DND-41 (cell line): ENCODE results near the gene PCDH9.

ENCODE experiments used
- EZH2 ChIP-seq: IDR thresholded peaks from 3 replicates; pipeline ENCODE4 v1.6.1; 2012; ENCODE audit warnings: borderline replicate concordance, low read depth, mild to moderate bottlenecking, moderate library complexity, low read length, inconsistent platforms; ENCODE audit not compliant: severe bottlenecking
- TF ChIP-seq, protein P1 (sequence below): IDR thresholded peaks from 2 replicates; pipeline ENCODE4 v1.5.1; 2012; ENCODE audit warnings: borderline replicate concordance, low read length, moderate library complexity, mild to moderate bottlenecking; ENCODE audit not compliant: poor library complexity, severe bottlenecking; ENCODE audit errors: extremely low read depth

DNA sequence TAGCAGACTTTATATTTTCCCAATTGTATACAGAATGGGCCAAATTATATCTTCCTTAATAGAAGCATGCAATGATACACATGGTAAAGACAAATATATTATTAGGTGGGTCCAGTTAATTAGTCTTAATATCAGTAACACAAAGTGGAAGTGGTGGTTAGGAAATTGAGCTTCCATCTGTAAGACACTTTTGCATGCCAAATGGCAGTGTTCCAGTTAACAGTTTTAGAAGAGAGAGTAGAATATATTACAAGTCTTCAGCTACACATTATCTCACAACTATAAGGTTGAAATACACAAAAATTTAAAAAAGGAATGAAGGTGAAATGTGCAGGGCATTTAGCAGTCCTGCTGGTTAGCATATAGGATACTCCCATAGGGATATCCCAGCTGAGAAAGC, 536.5 kb downstream of the PCDH9 start:
- TF ChIP-seq, protein P1, sequence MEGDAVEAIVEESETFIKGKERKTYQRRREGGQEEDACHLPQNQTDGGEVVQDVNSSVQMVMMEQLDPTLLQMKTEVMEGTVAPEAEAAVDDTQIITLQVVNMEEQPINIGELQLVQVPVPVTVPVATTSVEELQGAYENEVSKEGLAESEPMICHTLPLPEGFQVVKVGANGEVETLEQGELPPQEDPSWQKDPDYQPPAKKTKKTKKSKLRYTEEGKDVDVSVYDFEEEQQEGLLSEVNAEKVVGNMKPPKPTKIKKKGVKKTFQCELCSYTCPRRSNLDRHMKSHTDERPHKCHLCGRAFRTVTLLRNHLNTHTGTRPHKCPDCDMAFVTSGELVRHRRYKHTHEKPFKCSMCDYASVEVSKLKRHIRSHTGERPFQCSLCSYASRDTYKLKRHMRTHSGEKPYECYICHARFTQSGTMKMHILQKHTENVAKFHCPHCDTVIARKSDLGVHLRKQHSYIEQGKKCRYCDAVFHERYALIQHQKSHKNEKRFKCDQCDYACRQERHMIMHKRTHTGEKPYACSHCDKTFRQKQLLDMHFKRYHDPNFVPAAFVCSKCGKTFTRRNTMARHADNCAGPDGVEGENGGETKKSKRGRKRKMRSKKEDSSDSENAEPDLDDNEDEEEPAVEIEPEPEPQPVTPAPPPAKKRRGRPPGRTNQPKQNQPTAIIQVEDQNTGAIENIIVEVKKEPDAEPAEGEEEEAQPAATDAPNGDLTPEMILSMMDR, result no peak
- no peak for TF ChIP-seq EZH2
